ENCODE measurements around the gene CSNK2B. TPM values are rescaled to one million over a fixed set of nuclear protein-coding genes. Genes with fewer than 3 reads are reported as not detected.

The CSNK2B gene
- total and polyA plus RNA-seq, 10 of the 15 experiments (the other 5 are each of a cell fraction or from before 2014, with no cell fraction given) = 56.3 to 405 (median 286) TPM

DNA sequence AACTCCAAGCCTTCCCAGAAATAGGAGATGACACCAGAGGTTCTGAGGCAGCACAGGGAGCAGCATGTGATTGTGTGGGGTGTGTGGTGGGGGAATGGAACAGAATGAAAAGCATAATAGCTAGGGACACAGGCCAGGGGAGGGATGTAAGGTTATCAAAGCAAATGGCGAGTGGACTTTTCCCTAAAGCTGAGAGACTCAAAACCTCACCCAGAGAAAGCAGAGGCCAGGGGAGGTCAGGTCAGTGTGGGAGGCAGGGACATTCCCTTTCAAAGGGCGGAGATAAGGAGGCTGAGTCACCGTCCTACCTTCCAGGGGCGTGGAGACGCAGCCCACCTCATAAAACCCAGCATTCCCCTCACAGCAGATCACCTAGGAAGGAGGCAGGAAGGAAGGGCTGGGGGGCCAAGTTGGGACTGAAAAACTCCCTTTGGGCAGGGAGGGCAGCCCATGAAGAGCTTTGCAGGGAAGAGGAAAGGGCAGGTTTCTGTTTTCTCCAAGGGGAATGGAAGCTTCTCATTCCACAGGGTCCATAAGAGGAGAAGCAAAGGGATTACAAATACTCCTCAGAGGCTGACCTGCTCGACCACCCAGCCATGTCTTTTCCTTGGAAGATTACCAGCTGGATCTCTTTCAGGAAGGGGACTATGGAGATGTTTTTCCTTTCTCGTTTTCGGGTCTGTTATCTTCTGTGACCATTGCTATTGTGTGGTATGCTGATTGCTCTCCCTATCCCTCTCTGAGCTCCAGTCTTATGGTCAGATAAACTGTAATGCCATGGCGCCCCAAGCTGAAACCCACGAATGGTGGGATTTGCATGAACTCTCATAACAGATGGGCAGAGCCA lies 24.6 kb downstream of the CSNK2B start:
- peaks cover 15 to 41% of the 10 kb centered on the region in 2 experiments for H3K36me3 ChIP-seq (ENCODE audit: control insufficient read depth in 2 of 2, insufficient read depth in 2 of 2, low read length in 1 of 2)
- H2AFZ ChIP-seq (ENCODE audit: control insufficient read depth, low read depth, low read length) = no peak overlapping the region
- DNase-seq (ENCODE audit: low read depth, low spot score) = no peak
- intact Hi-C loops (cut with micrococcal nuclease; ENCODE audit: unreplicated experiment) = no loop called here
- no peak for FAIRE-seq
- no peaks in the 10 kb centered on the region for H3K27me3 ChIP-seq (replicated peaks in 1 of 2; ENCODE audit: control insufficient read depth in 2 of 2, insufficient read depth in 2 of 2, low read length in 1 of 2)
- no peak overlapping the region for H3K4me2 ChIP-seq (ENCODE audit: control insufficient read depth, insufficient read depth)
- no peaks in the 10 kb centered on the region for H3K79me2 ChIP-seq (ENCODE audit: control insufficient read depth, insufficient read depth, low read length)
- no peak overlapping the region for H3K27ac ChIP-seq (ENCODE audit: control insufficient read depth, insufficient read depth)
- H3K9ac ChIP-seq (ENCODE audit: control insufficient read depth, insufficient read depth, low read length) = no peak overlapping the region
- H4K20me1 ChIP-seq (ENCODE audit: control insufficient read depth, insufficient read depth) = no peaks in the 10 kb centered on the region
- in situ Hi-C loops (cut with MboI) = no loop called here
- H3K4me1 ChIP-seq (ENCODE audit: control insufficient read depth, insufficient read depth, low read length) = no peaks in the 10 kb centered on the region
- TF ChIP-seq, protein P1, sequence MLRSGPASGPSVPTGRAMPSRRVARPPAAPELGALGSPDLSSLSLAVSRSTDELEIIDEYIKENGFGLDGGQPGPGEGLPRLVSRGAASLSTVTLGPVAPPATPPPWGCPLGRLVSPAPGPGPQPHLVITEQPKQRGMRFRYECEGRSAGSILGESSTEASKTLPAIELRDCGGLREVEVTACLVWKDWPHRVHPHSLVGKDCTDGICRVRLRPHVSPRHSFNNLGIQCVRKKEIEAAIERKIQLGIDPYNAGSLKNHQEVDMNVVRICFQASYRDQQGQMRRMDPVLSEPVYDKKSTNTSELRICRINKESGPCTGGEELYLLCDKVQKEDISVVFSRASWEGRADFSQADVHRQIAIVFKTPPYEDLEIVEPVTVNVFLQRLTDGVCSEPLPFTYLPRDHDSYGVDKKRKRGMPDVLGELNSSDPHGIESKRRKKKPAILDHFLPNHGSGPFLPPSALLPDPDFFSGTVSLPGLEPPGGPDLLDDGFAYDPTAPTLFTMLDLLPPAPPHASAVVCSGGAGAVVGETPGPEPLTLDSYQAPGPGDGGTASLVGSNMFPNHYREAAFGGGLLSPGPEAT (IDR thresholded peaks at IDR 0.05; ENCODE audit: low read depth) = no peak
- TF ChIP-seq MEF2B (IDR thresholded peaks at IDR 0.05; ENCODE audit: partially characterized antibody, poor library complexity, severe bottlenecking) (no peak), ZNF217 (IDR thresholded peaks at IDR 0.05) (no peak), PAX8 (IDR thresholded peaks at IDR 0.05) (no peak), RBBP5 (conservative IDR thresholded peaks at IDR 0.05) (no peak), CBX5 (IDR thresholded peaks at IDR 0.05; ENCODE audit: low read depth) (no peak), STAT1 (conservative IDR thresholded peaks at IDR 0.05) (no peak), GATAD2B (conservative IDR thresholded peaks at IDR 0.05; ENCODE audit: low read depth) (no peak), LARP7 (IDR thresholded peaks at IDR 0.05) (no peak), CREB1 (IDR thresholded peaks at IDR 0.05; ENCODE audit: low read depth) (no peak), TCF7 (IDR thresholded peaks at IDR 0.05; ENCODE audit: borderline replicate concordance) (no peak), TARDBP (IDR thresholded peaks at IDR 0.05; ENCODE audit: borderline replicate concordance) (no peak), FOS (IDR thresholded peaks at IDR 0.05; ENCODE audit: borderline replicate concordance, extremely low read depth, insufficient read length) (no peak), CHD1 (IDR thresholded peaks at IDR 0.05; ENCODE audit: low read depth, low read length) (no peak), ZZZ3 (IDR thresholded peaks at IDR 0.05; ENCODE audit: control insufficient read depth, insufficient read length, low read depth) (no peak)
- TF ChIP-seq, protein P2, sequence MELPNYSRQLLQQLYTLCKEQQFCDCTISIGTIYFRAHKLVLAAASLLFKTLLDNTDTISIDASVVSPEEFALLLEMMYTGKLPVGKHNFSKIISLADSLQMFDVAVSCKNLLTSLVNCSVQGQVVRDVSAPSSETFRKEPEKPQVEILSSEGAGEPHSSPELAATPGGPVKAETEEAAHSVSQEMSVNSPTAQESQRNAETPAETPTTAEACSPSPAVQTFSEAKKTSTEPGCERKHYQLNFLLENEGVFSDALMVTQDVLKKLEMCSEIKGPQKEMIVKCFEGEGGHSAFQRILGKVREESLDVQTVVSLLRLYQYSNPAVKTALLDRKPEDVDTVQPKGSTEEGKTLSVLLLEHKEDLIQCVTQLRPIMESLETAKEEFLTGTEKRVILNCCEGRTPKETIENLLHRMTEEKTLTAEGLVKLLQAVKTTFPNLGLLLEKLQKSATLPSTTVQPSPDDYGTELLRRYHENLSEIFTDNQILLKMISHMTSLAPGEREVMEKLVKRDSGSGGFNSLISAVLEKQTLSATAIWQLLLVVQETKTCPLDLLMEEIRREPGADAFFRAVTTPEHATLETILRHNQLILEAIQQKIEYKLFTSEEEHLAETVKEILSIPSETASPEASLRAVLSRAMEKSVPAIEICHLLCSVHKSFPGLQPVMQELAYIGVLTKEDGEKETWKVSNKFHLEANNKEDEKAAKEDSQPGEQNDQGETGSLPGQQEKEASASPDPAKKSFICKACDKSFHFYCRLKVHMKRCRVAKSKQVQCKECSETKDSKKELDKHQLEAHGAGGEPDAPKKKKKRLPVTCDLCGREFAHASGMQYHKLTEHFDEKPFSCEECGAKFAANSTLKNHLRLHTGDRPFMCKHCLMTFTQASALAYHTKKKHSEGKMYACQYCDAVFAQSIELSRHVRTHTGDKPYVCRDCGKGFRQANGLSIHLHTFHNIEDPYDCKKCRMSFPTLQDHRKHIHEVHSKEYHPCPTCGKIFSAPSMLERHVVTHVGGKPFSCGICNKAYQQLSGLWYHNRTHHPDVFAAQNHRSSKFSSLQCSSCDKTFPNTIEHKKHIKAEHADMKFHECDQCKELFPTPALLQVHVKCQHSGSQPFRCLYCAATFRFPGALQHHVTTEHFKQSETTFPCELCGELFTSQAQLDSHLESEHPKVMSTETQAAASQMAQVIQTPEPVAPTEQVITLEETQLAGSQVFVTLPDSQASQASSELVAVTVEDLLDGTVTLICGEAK (IDR thresholded peaks at IDR 0.05; ENCODE audit: borderline replicate concordance) = no peak
- TF ChIP-seq, protein P3, sequence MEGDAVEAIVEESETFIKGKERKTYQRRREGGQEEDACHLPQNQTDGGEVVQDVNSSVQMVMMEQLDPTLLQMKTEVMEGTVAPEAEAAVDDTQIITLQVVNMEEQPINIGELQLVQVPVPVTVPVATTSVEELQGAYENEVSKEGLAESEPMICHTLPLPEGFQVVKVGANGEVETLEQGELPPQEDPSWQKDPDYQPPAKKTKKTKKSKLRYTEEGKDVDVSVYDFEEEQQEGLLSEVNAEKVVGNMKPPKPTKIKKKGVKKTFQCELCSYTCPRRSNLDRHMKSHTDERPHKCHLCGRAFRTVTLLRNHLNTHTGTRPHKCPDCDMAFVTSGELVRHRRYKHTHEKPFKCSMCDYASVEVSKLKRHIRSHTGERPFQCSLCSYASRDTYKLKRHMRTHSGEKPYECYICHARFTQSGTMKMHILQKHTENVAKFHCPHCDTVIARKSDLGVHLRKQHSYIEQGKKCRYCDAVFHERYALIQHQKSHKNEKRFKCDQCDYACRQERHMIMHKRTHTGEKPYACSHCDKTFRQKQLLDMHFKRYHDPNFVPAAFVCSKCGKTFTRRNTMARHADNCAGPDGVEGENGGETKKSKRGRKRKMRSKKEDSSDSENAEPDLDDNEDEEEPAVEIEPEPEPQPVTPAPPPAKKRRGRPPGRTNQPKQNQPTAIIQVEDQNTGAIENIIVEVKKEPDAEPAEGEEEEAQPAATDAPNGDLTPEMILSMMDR (IDR thresholded peaks at IDR 0.05 in 2 of 3, conservative IDR thresholded peaks at IDR 0.05 in 1 of 3; ENCODE audit: control insufficient read depth in 2 of 3, extremely low read depth in 1 of 3, insufficient read depth in 1 of 3, low read depth in 3 of 3, low read length in 3 of 3) = no peak
- 76% methylated on average over 10 of the region's 10 CpGs for WGBS (ENCODE audit: insufficient coverage, insufficient replicate concordance, low lambda C conversion rate, missing lambda C conversion rate)
- H3K4me3 ChIP-seq = no peak overlapping the region
- H3K9me3 ChIP-seq (replicated peaks; ENCODE audit: control insufficient read depth, insufficient read depth, low read length) = no peaks in the 10 kb centered on the region
- ChIA-PET RAD21 (ENCODE audit: unreplicated experiment) (interaction anchor here (1.1 kb wide), 1 partner anchor 68 kb away, joined by 3 read pairs; no protein-coding TSS in a partner anchor), POLR2A (interaction anchor here (0.5 to 0.8 kb wide), 3 partner anchors 28 to 140 kb away, joined by 3 to 7 read pairs (median 3); no protein-coding TSS in a partner anchor), SMC1A (ENCODE audit: uncharacterized antibody, unreplicated experiment) (interaction anchor here (0.7 to 0.8 kb wide), 3 partner anchors 11 to 173 kb away, joined by 3 to 4 read pairs (median 3); no protein-coding TSS in a partner anchor), CTCF (interaction anchor here (0.7 to 2.3 kb wide), 3 partner anchors 15 to 139 kb away, joined by 4 to 7 read pairs (median 5); no protein-coding TSS in a partner anchor)
- no TSS peak for BruUV-seq (replicated peaks)
- ATAC-seq = no peak
